Stomach (tissue), 4 donors: Measurements from ENCODE around the gene OLFM2.

ENCODE experiments used
- CTCF ChIP-seq, 7 experiments: fragments of 450-650 bp in 4 of 7; fragments of 200-600 bp in 3 of 7; sonication (generic) in 3 of 7; IDR thresholded peaks; one replicate each; pipeline ENCODE4 v1.5.1; 2016 to 2019; ENCODE audit warnings: antibody characterized with exemption in 7 of 7, control low read depth in 2 of 7, mild to moderate bottlenecking in 1 of 7
- EP300 ChIP-seq: sonication (generic); formaldehyde crosslinking; IDR thresholded peaks from one replicate; pipeline ENCODE4 v1.6.1; 2017; ENCODE audit warnings: antibody characterized with exemption
- POLR2A ChIP-seq, 4 donors: fragments of 450-650 bp; IDR thresholded peaks; one replicate each; pipeline ENCODE4 v1.6.1; 2016; ENCODE audit warnings: antibody characterized with exemption in 4 of 4, control low read depth in 2 of 4, mild to moderate bottlenecking in 1 of 4, moderate library complexity in 1 of 4

GRCh38 chr19:9834307-9834725, 102.0 kb downstream of the OLFM2 start:
- TF ChIP-seq CTCF (IDR thresholded peaks at IDR 0.05) (no peak), POLR2A (IDR thresholded peaks at IDR 0.05) (no peak), EP300 (no peak)
